H1 (cell line): Measurements from ENCODE around the gene TMEM178B. TPM values are rescaled to one million over a fixed set of nuclear protein-coding genes. Genes with fewer than 3 reads are reported as not detected.
A peak's percentile ranks its signal among the peaks of the same experiment; 100 is the strongest.

Experiments
- CTCF ChIA-PET: fragments of 300-600 bp; sonication (Branson Sonifier 250); formaldehyde crosslinking; loops from one replicate; lab custom pipeline; 2021; ENCODE audit not compliant: partially characterized antibody; lab: Charles Lee
- POLR2A ChIA-PET: fragments of 300-600 bp; sonication (Branson Sonifier 250); formaldehyde crosslinking; loops from one replicate; lab custom pipeline; 2021; ENCODE audit warnings: inconsistent platforms; ENCODE audit not compliant: partially characterized antibody; lab: Charles Lee
- DNase-seq, 2 experiments: peaks; one replicate each; pipeline versions ENCODE4 v3.0.0 to v3.0.0-alpha.2; 2010 to 2022; ENCODE audit warnings: low spot score in 2 of 2, low read depth in 1 of 2, mixed read lengths in 1 of 2
- FAIRE-seq: peaks from 2 replicates; lab custom pipeline; 2011; peaks lifted over from hg19 to GRCh38; lab: Jason Lieb, UNC
- H2AFZ ChIP-seq: 2 replicates; pipeline ENCODE4 v1.8.1; 2012; ENCODE audit warnings: low read length, inconsistent platforms
- H2AK5ac ChIP-seq: 2 replicates; pipeline ENCODE4 v1.6.1; 2013; ENCODE audit warnings: low read depth, low read length
- H2BK120ac ChIP-seq: replicated peaks from 2 replicates; pipeline ENCODE3; 2013; ENCODE audit warnings: low read depth, low read length, inconsistent platforms
- H2BK12ac ChIP-seq: 2 replicates; pipeline ENCODE4 v1.6.1; 2013; ENCODE audit warnings: low read depth, low read length
- H2BK15ac ChIP-seq: 2 replicates; pipeline ENCODE4 v1.6.1; 2013; ENCODE audit warnings: low read length
- H2BK20ac ChIP-seq: 2 replicates; pipeline ENCODE4 v1.6.1; 2013; ENCODE audit warnings: low read length
- H2BK5ac ChIP-seq: 2 replicates; pipeline ENCODE4 v1.6.1; 2013; ENCODE audit warnings: low read depth, low read length
- H3K14ac ChIP-seq: 2 replicates; pipeline ENCODE4 v1.6.1; 2013; ENCODE audit warnings: inconsistent platforms; ENCODE audit not compliant: insufficient read length
- H3K18ac ChIP-seq: 2 replicates; pipeline ENCODE4 v1.6.1; 2013; ENCODE audit warnings: low read length; ENCODE audit errors: extremely low read depth
- H3K23ac ChIP-seq: 2 replicates; pipeline ENCODE4 v1.6.1; 2013; ENCODE audit warnings: inconsistent platforms; ENCODE audit not compliant: insufficient read length
- H3K23me2 ChIP-seq: 2 replicates; pipeline ENCODE4 v1.6.1; 2013; ENCODE audit warnings: low read depth, low read length
- H3K27ac ChIP-seq: 2 replicates; pipeline ENCODE4 v1.6.1; 2011; ENCODE audit warnings: low read depth, low read length, inconsistent platforms
- H3K27me3 ChIP-seq, 4 experiments: replicated peaks in 1 of 4; 1 replicate in 1 of 4; 2 replicates in 3 of 4; pipeline versions ENCODE4 v1.6.1 to v1.8.1; 2011 to 2013; ENCODE audit warnings: low read length in 3 of 4, mild to moderate bottlenecking in 3 of 4, inconsistent platforms in 2 of 4, mixed read lengths in 2 of 4, moderate library complexity in 1 of 4; ENCODE audit not compliant: control insufficient read depth in 3 of 4, insufficient read depth in 3 of 4; ENCODE audit errors: extremely low read depth in 1 of 4
- H3K36me3 ChIP-seq, 4 experiments: 2 replicates each; pipeline versions ENCODE4 v1.6.1 to v1.8.1; 2011 to 2013; ENCODE audit warnings: mild to moderate bottlenecking in 4 of 4, low read length in 3 of 4, moderate library complexity in 2 of 4, control low read depth in 1 of 4, inconsistent platforms in 1 of 4; ENCODE audit not compliant: insufficient read depth in 4 of 4, control insufficient read depth in 2 of 4
- H3K4ac ChIP-seq: replicated peaks from 2 replicates; pipeline ENCODE3; 2013; ENCODE audit warnings: low read length, low read depth, mixed read lengths, inconsistent platforms; ENCODE audit not compliant: insufficient read length
- H3K4me1 ChIP-seq, 4 experiments: replicated peaks in 1 of 4; 1 replicate in 1 of 4; 2 replicates in 3 of 4; pipeline versions ENCODE4 v1.6.1 to v1.8.1; 2011 to 2013; ENCODE audit warnings: low read length in 3 of 4, inconsistent platforms in 2 of 4, mixed read lengths in 1 of 4; ENCODE audit not compliant: insufficient read depth in 4 of 4, control insufficient read depth in 3 of 4
- H3K4me2 ChIP-seq, 2 experiments: 2 replicates each; pipeline versions ENCODE4 v1.6.1 to v1.8.1; 2011 to 2013; ENCODE audit warnings: low read depth in 2 of 2, low read length in 2 of 2, control low read depth in 1 of 2, inconsistent platforms in 1 of 2, mild to moderate bottlenecking in 1 of 2; ENCODE audit not compliant: insufficient read depth in 1 of 2
- H3K4me3 ChIP-seq, 4 experiments: fragments of 200-600, 300-600 bp in 1 of 4; sonication (generic), shearing (Covaris generic), sonication (Bioruptor Twin) in 1 of 4; 2 replicates each; pipeline versions ENCODE4 v1.5.1 to v1.8.1; 2011 to 2016; ENCODE audit warnings: low read length in 4 of 4, low read depth in 3 of 4, control low read depth in 2 of 4, inconsistent platforms in 2 of 4, mild to moderate bottlenecking in 2 of 4, mixed read lengths in 1 of 4, moderate library complexity in 1 of 4; ENCODE audit not compliant: insufficient read depth in 2 of 4; ENCODE audit errors: extremely low read depth in 1 of 4
- H3K56ac ChIP-seq: replicated peaks from 2 replicates; pipeline ENCODE3; 2013; ENCODE audit warnings: low read depth, mild to moderate bottlenecking, mixed read lengths, low read length, inconsistent platforms; ENCODE audit not compliant: insufficient read length
- H3K79me1 ChIP-seq: 2 replicates; pipeline ENCODE4 v1.6.1; 2013; ENCODE audit warnings: low read depth, low read length, control low read depth
- H3K79me2 ChIP-seq, 2 experiments: 2 replicates each; pipeline versions ENCODE4 v1.6.1 to v1.8.1; 2012 to 2013; ENCODE audit warnings: low read length in 2 of 2, mild to moderate bottlenecking in 2 of 2, inconsistent platforms in 1 of 2; ENCODE audit not compliant: insufficient read depth in 2 of 2, control insufficient read depth in 1 of 2
- H3K9ac ChIP-seq, 4 experiments: replicated peaks in 1 of 4; 1 replicate in 1 of 4; 2 replicates in 3 of 4; pipeline versions ENCODE4 v1.6.1 to v1.8.1; 2011 to 2013; ENCODE audit warnings: low read depth in 3 of 4, low read length in 3 of 4, control low read depth in 2 of 4, mild to moderate bottlenecking in 2 of 4, moderate library complexity in 2 of 4, inconsistent platforms in 1 of 4; ENCODE audit errors: extremely low read depth in 1 of 4
- H3K9me3 ChIP-seq, 2 experiments: 2 replicates each; pipeline versions ENCODE4 v1.6.1 to v1.8.1; 2012 to 2013; ENCODE audit warnings: mild to moderate bottlenecking in 2 of 2, moderate library complexity in 2 of 2, control low read depth in 1 of 2, inconsistent platforms in 1 of 2, low read depth in 1 of 2, low read length in 1 of 2, mixed read lengths in 1 of 2; ENCODE audit not compliant: insufficient read depth in 2 of 2
- H4K20me1 ChIP-seq, 2 experiments: replicated peaks in 1 of 2; 2 replicates each; pipeline versions ENCODE3 to v1.8.1; 2011 to 2013; ENCODE audit warnings: inconsistent platforms in 2 of 2, low read length in 2 of 2, mild to moderate bottlenecking in 1 of 2; ENCODE audit not compliant: insufficient read depth in 2 of 2, control insufficient read depth in 1 of 2
- H4K5ac ChIP-seq: 2 replicates; pipeline ENCODE4 v1.6.1; 2013; ENCODE audit warnings: low read length, low read depth, mixed read lengths, inconsistent platforms; ENCODE audit not compliant: insufficient read length
- H4K8ac ChIP-seq: 2 replicates; pipeline ENCODE4 v1.8.0; 2013; ENCODE audit warnings: mild to moderate bottlenecking, moderate library complexity, low read length, inconsistent platforms; ENCODE audit not compliant: insufficient read depth; ENCODE audit errors: extremely low read depth
- H4K91ac ChIP-seq: replicated peaks from 2 replicates; pipeline ENCODE3; 2013; ENCODE audit warnings: low read length, mixed read lengths, inconsistent platforms; ENCODE audit not compliant: insufficient read length
- BRCA1 ChIP-seq: IDR thresholded peaks from 2 replicates; pipeline ENCODE4 v1.6.1; 2012; ENCODE audit warnings: low read depth, low read length, improper control_type of control experiment
- CEBPB ChIP-seq: IDR thresholded peaks from 2 replicates; pipeline ENCODE4 v1.6.1; 2012; ENCODE audit warnings: low read depth, low read length
- MAX ChIP-seq: IDR thresholded peaks from 2 replicates; pipeline ENCODE4 v1.6.1; 2012; ENCODE audit warnings: inconsistent platforms
- POU5F1 ChIP-seq: IDR thresholded peaks from 2 replicates; pipeline ENCODE4 v1.6.1; 2011; ENCODE audit warnings: low read depth, mild to moderate bottlenecking, low read length, moderate library complexity
- RXRA ChIP-seq: IDR thresholded peaks from 2 replicates; pipeline ENCODE4 v1.6.1; 2011; ENCODE audit warnings: low read depth, mild to moderate bottlenecking, low read length, moderate library complexity; ENCODE audit not compliant: insufficient read depth
- SIN3A ChIP-seq, 2 experiments: IDR thresholded peaks in 1 of 2; conservative IDR thresholded peaks in 1 of 2; 2 replicates each; pipeline ENCODE4 v1.6.1; 2011 to 2012; ENCODE audit warnings: low read length in 2 of 2, improper control_type of control experiment in 1 of 2, low read depth in 1 of 2, mild to moderate bottlenecking in 1 of 2
- SP1 ChIP-seq: IDR thresholded peaks from 2 replicates; pipeline ENCODE4 v1.6.1; 2011; ENCODE audit warnings: low read depth, low read length
- TAF1 ChIP-seq: IDR thresholded peaks from 2 replicates; pipeline ENCODE4 v1.6.1; 2011; ENCODE audit warnings: mild to moderate bottlenecking, low read depth, low read length
- TBP ChIP-seq: IDR thresholded peaks from 2 replicates; pipeline ENCODE4 v1.6.1; 2011; ENCODE audit warnings: low read depth, low read length, improper control_type of control experiment
- WGBS, 2 experiments: shearing (Covaris generic) in 1 of 2; methylation state at CpG; one replicate each; pipeline versions ENCODE4 v1.1.6 to v1.1.7; 2013 to 2015; ENCODE audit warnings: low lambda C conversion rate in 2 of 2, mixed read lengths in 2 of 2, inconsistent platforms in 1 of 2, low coverage in 1 of 2, missing lambda C conversion rate in 1 of 2; ENCODE audit not compliant: insufficient replicate concordance in 2 of 2, insufficient coverage in 1 of 2, insufficient read length in 1 of 2; ENCODE audit errors: extremely low coverage in 1 of 2, missing lambda C conversion rate in 1 of 2; 5-methylcytosine and 5-hydroxymethylcytosine counted together
- polyA plus RNA-seq, 7 experiments: library from polyadenylated mRNA; depleted of rRNA in 3 of 7; stranded (reverse) in 5 of 7; unstranded in 2 of 7; fragments of >200 nt in 5 of 7; fragments of 200-250 nt in 2 of 7; gene quantifications; 1 replicate in 5 of 7; 2 replicates in 1 of 7; 4 replicates in 1 of 7; pipeline versions ENCODE4 v1.2.1 to v1.2.3, GENCODE V29; 2011 to 2013; ENCODE audit warnings: missing spikeins in 2 of 7, mixed read lengths in 2 of 7
- total RNA-seq: library from RNA; stranded (reverse); fragmentation: NEBNext Ultra II Directional; extraction: Animal tissue kit (Norgen Biotek cat#: 25700); gene quantifications from 2 replicates; pipeline ENCODE4 v1.2.1, GENCODE V29; 2021

TMEM178B gene
- total and polyA plus RNA-seq, 2 of the 8 experiments (the other 6 are each of a cell fraction or from before 2014, with no cell fraction given), result 5.3 to 18.1 TPM

GRCh38 chr7:141511676-141512396 lies 438.0 kb downstream of the TMEM178B start:
- peak overlapping the region; percentile 79 to 94 for H3K4me2 ChIP-seq
- peak overlapping the region in 3 of 4 experiments; percentile 16 to 41 (median 35); a peak in 5 of 7 replicates for H3K9ac ChIP-seq
- peaks cover 0 to 7% (median 0%) of the 10 kb centered on the region in 4 experiments; a peak in 1 of 8 replicates for H3K36me3 ChIP-seq
- H3K23me2 ChIP-seq, result peaks cover 7% of the 10 kb centered on the region
- H3K27ac ChIP-seq, result no peak overlapping the region
- DNase-seq (peak in 1 of 2 experiments; percentile 80), FAIRE-seq (no peak)
- peak overlapping the region; percentile 84 for H3K56ac ChIP-seq
- no peak overlapping the region for H3K23ac ChIP-seq
- H3K9me3 ChIP-seq, result peaks cover 4 to 11% of the 10 kb centered on the region in 2 experiments; a peak in 2 of 4 replicates
- peaks cover 3 to 14% (median 6%) of the 10 kb centered on the region in 4 experiments; a peak in 5 of 7 replicates for H3K4me1 ChIP-seq
- peak overlapping the region; percentile 47 for H4K8ac ChIP-seq
- H3K4me3 ChIP-seq, result peak overlapping the region; percentile 29 to 67 (median 44)
- no peak overlapping the region for H2AK5ac ChIP-seq
- H3K4ac ChIP-seq, result peak overlapping the region; percentile 21
- peak overlapping the region; percentile 1 for H4K5ac ChIP-seq
- peak overlapping the region; percentile 60 for H2BK12ac ChIP-seq
- POLR2A ChIA-PET, result interaction anchor here (0.5 to 1.1 kb wide), 5 partner anchors 8 to 726 kb away, joined by 3 to 5 read pairs (median 3); no protein-coding TSS in a partner anchor
- H2BK15ac ChIP-seq, result 0 out of 2 replicates have a peak overlapping the region, but pooled peaks have one; percentile 20
- peak overlapping the region; percentile 7 for H2BK120ac ChIP-seq
- CTCF ChIA-PET, result interaction anchor here (1.0 to 2.5 kb wide), 2 partner anchors 12 to 138 kb away, joined by 3 to 7 read pairs; no protein-coding TSS in a partner anchor
- H3K18ac ChIP-seq, result peak overlapping the region; percentile 85
- H4K20me1 ChIP-seq, result no peaks in the 10 kb centered on the region
- WGBS, 2 experiments, result 9% methylated on average over 36 of the region's 36 CpGs; no CpG with 5 or more reads in 1 of the 2 experiments
- H4K91ac ChIP-seq, result peak overlapping the region; percentile 18
- H3K79me2 ChIP-seq, result no peaks in the 10 kb centered on the region
- peaks cover 0 to 14% (median 9%) of the 10 kb centered on the region in 4 experiments; a peak in 4 of 7 replicates for H3K27me3 ChIP-seq
- H2BK5ac ChIP-seq, result peak overlapping the region; percentile 54; the same call in 1 of the 2 replicates
- peak overlapping the region; percentile 55; the same call in 1 of the 2 replicates for H2BK20ac ChIP-seq
- H3K79me1 ChIP-seq, result no peaks in the 10 kb centered on the region; the same call in 1 of the 2 replicates
- no peak overlapping the region for H3K14ac ChIP-seq
- H2AFZ ChIP-seq, result peak overlapping the region; percentile 70
- TF ChIP-seq BRCA1 (no peak), RXRA (no peak), SIN3A (conservative IDR thresholded peaks at IDR 0.05 in 1 of 2, IDR thresholded peaks at IDR 0.05 in 1 of 2; ENCODE audit: low read depth in 1 of 2, low read length in 2 of 2) (peak in 1 of 2 experiments; percentile 67; a peak in 1 of 4 replicates), MAX (peak; percentile 99), TBP (no peak), CEBPB (no peak), SP1 (0 out of 2 replicates have a peak, but pooled peaks have one; percentile 26), TAF1 (peak; percentile 45; the same call in 1 of the 2 replicates), POU5F1 (no peak)
